Hypothalamus (tissue), 51 donors: Measurements from ENCODE around the gene CENPP.
"Not testable (repeated sequence)": the region's sequence is repeated elsewhere in the genome, so short reads cannot be mapped to it uniquely, and the experiment has no call there.

Source experiments
- DNase-seq, 51 donors: peaks; one replicate each; lab custom pipeline; 2025; lab: John Stamatoyannopoulos, UW

The CENPP gene

DNA sequence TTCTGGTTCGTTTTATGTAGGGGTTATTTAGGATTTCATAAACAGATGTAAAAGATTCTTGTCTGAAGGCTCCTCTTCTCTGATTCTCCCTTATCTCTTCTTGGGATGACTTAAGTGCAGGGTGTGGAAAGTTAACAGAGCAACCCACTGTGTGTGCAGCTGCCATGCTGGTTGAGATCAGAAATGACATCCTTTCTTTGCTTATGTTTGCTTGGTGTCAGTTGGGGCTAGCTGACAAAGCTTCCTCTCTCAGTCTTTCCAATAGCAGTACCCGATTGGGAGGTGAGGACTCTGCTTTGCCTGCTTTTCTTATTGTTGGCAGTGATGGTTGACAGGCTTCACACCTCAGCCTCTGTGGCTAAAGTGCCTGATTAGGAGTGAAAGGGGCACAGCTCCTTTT lies 52.1 kb downstream of the CENPP start:
- no peak for DNase-seq

DNA sequence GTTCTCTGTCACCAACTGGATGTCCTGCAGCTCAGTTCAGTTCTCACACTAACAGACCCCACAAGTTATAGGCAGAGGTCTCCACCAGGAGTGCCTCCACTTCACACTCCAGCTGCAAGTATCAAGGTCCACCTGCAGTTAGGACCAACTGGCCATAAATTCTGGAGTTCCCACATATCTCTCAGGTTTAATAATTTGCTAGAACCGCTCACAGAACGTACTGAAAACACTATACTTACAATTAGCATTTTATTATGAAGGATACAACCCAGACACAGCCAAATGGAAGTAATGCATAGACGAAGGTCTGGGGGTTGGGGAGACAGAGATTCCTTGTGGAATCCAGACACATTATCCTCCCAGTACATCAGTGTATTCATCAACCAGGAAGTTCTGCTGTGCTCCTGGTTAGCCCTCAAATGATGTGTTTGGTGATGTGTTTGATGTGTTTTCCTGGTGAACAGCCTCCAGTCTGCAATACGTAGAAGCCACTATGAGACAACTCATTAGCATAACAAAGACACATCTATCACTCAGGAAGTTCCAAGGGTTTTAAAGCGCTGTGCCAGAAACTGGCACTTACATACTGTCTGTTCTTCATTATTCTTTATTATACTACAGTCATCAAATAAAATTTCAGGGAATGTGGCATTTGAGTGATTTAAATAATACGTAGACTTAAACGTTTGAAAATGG lies 53.3 kb downstream of the CENPP start:
- no peak for DNase-seq

DNA sequence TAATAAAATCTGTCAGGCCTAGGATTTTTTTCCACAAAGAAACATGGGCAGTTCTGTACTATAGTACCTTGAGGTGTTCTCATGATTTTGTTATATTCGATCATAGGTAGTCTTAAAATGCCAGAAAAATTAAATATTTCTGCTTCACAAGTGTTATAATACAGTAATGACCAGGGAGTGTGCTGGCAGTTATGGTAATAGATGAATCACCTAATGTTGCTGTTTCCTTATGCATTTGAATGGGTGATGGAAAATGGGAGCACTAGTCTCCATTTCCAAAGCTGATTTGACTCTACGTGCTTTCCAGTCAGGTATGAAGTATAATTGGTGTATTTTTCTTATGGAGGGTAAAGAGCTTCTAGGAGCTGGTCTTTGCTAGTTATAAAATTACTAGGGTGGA lies 54.9 kb downstream of the CENPP start:
- no peak for DNase-seq

DNA sequence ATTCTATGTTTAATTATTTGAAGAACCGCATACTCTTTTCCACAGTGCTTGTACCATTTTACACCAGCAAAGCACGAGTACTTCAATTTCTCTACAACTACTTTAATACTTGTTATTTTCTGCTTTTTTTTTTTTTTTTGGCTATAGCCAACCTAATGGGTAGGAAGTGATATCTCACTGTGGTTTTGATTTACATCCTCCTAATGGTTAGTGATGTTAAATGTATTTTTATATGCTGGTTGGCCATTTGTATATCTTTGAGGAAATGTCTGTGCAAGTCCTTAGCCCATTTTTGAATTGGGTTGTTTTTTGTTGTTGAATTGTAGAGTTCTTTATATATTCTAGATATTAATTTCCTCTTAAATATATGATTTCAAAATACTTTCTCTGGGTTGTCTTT lies 56.0 kb downstream of the CENPP start:
- no peak for DNase-seq

DNA sequence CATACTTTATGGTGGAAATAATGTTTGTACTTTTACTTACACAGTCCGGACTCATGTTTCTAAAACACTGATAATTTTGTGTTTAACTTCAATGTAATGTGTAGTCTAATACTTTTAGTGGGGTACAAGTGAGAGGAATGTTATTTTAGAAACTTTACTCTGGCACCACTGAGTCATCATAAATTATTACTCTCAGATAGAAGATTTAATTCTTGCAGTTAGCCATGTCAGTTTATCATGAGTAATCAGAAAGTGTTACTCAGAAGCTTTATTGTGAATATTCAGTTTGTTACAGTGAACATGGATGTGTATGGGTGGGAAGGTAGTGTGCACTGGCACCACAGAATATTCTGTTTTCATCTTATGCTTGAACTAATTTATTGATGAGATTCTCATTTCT lies 58.6 kb downstream of the CENPP start:
- no peak for DNase-seq

DNA sequence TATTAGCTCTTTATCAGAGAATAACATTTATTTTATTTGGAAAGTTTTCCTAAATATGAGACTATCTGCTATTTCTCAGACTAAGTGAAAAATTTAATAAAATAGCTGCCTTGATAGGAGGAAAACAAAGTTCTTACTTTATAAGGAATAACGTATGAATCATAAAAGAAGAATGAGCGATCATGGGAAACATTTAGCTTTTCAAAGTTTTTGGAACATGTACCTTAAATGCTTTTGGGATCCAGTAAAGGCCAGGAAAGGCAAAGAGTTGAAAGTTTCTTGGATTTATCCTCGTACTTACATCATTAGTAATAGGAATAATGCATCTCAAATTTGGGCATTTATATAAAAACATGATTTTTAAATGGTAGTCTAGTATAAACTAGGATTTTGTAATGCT lies 59.2 kb downstream of the CENPP start:
- no peak for DNase-seq

DNA sequence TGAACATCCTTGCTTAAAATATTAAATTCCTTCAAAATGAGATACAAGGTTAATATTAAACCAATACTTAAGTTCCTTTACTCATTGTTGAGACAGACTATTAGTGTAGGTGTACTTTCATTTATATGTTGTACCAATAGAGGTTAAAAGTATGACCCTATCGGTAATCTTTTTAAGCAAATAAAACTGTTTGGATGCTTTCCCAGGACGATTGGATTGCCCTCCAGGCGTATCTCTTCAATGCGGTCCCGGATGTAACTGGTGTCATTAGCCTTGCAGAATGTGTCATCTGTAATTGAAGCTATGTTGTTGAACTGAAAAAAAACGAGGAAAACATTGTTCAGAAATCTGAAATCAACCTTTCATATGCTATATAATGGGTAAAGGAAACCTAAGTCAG lies 59.7 kb downstream of the CENPP start:
- no peak for DNase-seq

DNA sequence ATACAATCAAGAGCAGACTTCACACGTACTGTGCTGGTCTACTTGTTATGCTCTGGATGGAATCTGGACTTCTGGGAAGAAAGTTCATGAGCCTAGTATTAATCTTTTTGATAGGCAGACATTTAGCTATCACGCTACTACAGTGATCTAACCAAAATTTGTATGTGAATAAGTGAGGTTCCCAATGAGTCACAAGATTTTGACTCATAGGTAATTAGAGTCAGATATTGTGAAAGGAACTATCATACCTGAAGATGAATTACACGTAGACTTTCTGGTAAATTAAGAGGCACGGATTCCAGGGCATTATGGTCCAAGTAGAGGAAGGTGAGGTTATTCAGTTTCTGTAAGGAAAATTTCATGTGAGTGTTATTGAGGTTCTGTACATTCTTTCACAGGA lies 60.2 kb downstream of the CENPP start:
- no peak for DNase-seq

DNA sequence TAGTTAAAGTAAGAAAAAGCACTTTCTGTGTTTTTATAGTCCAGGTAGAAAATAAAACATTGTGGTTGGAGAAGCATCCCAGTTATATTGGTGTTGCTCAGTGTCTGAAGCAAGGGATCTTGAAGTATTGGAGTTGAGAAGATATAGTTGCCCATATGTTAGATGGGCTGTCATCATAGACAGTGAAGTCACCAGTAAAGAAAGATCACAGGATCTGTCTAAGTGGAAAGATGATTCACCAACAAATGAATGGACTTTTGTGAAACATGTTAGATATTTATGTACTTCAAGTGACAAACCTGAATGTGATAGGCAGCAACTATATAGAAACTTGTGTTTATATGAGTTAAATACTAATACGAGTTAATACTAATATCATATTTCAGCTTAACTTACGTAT lies 66.9 kb downstream of the CENPP start:
- DNase-seq = no peak

DNA sequence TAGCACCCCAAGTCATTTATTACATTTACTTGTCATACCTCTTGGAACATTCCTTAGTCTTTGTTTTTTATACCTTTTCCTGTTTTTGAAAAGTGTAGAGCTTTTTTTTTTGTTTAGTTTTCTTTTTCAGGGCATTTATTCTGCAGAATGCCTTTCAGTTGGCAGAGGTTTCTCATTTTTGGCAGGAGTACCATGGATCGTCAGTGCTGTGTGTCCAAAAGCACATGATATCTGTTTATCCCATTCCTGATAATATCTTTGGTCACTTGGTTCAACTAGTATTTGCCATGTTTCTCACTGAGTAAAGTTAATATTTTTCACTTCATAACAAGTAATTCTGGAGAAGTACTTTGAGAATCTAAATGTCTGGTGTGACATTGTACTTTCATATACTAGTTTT lies 67.9 kb downstream of the CENPP start:
- DNase-seq = no peak

DNA sequence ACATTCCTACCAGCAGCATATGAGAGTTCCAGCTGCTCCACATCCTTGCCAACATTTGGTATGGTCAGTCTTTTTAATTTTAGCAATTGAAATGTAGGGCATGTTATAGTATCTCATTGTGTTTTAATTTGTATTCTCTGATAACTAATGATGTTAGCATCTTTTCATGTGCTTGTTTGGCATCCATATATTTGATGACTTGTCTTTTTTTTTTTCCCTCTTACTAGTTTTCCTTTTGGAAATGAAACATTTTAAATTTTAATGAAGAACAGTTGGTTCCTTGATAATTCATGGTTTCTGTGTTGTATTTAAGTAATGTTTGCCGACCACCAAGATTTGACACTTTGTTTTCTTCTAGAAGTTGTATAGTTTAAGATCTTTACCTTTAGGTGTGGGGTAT lies 69.9 kb downstream of the CENPP start:
- no peak for DNase-seq

DNA sequence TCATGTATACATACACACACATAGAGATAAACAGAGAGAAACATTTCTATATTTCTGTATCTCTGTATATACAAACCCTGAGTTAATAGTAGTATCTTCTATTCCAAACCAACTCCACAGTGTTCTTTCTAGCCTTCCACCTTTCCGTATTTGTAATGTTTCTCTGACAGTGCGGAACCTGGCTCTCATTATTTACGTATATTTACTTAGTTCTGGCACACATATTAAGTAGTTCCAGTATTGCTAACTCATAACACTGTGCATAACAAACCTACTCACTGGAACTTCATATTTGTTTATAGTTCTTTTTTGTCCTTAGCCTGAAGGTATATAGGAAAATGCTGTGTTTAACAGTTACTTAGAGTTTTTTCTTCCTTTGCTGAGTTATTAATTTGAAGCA lies 72.1 kb downstream of the CENPP start:
- DNase-seq = no peak

DNA sequence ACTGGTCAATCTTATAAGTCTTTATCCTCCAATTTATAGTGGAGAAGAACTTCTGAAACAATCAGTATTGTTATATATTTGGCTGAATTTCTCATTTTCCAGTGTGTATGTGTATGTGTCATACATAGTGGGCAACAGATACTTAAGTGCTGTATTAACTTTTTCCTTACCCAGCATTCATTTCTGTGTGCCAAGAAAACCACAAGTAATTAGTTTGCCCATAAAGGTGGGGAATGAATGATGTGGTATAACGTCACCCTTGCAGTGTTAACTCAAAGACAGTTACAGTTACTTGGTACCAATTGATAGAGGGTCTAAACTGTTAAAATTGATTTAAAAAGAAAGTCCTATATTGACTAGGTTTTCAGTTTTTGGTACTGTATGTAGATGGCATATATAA lies 76.6 kb downstream of the CENPP start:
- DNase-seq = no peak

DNA sequence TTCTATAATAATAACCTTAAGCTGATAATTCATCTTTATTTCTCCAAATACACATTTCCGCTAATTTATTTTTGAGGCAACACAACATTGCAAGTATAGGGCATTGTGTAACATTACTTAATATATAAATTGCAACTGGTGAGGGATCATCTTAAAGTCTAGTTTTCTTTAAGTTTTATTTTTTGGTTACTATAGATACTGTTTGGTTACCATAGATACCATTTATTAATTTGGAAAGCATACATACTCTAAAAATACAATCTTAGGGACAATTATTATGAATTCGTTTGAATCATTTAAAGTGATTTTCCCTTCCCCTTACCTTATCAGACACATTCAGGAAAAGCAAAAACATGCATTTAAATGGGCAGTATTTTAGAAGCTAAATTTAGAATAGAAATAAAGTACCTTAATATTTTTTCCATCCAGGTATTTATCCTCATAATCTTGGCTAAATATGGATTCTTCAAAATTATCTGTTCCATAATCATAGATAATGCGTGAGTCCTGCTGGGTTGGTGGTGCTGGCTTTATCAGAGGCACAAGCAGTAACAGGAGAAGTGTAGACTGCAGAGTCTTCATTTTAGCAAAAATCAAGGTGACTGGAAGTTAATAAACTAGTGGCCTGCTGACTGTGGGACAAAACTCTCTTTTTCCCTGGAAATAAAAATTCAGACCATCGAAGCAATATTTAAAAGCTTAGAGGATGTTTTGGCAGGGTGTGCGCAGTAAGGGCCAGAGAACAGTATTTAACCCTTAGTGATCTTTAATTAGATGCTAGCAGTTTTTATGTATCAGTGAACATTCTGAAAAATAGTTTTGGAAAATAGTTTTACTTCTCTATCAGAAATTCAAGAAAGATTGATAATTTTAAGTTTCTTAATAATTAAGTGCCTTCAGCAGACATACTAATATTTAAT lies 77.3 kb downstream of the CENPP start:
- no peak for DNase-seq

DNA sequence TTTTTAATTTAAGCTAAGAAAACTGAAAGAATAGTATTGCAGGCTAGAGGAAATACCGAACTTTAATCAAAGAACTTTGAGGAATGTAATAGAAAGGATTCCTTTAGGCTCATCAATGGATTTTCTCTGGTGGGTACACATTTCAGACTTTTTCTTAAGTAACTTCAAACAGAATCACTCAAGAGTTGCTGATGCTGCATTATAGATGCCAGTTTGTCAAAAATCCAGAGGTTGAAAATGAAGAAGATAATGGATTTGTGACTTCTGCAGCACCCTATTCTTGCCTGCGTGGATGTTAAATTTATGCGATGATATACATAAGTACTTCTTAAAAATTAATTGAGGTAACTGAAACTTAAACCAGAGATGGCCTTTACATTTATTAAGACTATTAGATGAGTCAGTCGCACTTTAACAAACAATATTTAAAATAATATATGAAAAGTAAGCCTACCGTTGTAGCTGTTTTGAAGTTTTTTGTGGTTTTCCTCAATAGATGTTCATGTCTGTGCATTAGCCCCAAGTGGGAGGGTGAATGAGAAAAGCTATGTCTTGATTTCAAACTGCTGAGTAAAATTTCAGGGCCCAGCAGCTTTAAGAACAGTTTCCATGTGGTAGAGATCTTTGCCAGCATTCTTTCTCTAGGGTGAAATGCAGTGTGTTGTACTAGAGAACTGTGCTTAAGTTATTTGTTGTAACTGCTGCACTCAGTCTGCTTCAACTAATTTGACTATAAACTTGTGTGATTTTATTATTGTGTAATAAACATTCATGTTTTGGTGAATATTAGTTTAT lies 78.5 kb downstream of the CENPP start, which contains the start of gene OGN:
Gene OGN, minus strand, starts transcription at position 537 of the 795 bp plus-strand sequence. CDS start 1,171 bp downstream, outside the sequence.
- DNase-seq = no peak

DNA sequence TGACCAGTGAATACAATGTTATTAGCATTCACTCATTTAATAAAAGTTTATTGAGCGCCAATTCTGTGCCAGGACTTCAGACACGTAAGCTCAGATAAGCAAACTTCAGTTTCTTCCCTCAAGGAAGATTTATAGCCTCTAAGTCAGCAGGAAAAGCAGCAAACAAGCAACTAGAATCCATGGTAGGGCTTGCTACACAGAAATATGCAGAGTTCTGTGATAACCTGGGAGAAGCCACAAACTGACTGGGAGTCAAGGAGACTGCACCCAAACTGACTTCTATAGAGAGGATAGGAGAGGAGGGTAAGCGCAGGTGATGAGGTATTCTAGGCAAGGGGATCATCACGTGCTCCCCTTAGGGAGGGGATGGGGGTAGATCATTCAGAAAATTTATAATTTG lies 80.1 kb downstream of the CENPP start:
- DNase-seq = no peak

DNA sequence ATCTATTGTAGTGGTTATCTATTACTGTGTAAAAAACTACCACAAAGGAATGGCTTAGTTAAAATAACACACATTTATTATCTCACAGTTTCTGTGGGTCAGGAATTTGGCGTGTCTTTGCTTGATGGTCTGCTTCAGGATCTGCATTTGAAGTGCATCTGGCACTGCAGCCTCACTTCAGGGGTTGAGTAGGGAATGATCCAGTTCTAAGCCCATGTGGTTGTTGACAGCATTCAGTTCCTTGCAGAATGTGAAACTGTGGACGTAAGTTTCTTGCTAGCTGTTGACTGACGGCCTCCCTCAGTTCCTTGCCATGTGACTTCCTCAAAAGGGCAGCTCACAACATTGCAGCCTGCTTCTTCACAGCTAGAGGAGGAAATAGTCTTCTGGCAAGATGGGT lies 80.7 kb downstream of the CENPP start:
- DNase-seq = peak in 19 of 51 donors; percentile 1 to 36 (median 8)

DNA sequence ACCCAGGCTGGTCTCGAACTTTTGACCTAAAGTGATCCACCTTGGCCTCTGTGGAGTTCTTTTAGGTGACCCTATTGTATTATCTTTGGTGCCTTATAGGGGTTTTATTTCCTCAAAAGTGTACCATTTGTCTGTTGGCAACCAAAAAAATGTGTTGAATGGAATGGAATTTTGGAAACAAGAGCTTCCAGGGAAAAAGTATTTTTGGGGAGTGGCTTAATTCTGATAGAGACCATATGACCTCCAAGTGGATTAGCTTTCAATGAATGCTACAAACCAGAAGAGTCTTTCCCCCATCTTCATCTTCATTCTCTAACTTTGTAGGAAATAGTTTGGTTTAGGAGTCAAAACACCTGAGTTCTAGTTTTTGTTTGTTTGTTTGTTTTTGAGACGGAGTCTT lies 82.1 kb downstream of the CENPP start:
- DNase-seq = no peak

DNA sequence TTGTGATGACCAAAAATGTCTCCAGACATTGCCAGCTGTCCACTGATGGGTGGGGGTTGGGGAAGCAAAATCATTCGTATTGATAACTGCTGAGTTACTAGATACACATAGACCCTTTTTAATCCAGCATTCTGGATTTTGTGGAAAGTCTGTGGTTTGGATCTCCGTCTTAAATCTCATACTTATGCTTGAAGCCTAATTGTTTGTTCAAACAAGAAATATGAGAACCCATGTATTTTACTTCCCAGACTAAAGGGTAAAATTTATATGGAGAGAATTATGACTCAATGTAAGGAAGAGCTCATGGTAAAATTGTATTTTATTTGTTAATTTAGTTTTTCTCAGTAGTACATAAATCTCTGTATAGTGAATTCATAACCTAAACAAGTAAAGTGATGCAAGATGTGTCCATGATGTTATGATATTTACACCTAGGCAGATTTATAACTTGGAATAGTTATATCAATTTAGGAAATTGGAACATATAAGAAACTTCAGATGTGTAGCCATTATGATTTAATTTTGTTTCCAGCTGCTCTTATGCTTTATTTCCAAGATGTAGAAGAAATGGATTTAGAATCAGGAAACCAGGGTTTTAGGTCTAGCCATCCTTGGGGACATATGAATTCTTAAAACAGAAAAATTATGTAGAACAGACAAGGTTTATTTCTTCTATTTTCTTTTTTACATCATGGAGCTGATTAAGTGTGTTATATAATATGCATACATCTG lies 83.2 kb downstream of the CENPP start:
- DNase-seq = no peak

DNA sequence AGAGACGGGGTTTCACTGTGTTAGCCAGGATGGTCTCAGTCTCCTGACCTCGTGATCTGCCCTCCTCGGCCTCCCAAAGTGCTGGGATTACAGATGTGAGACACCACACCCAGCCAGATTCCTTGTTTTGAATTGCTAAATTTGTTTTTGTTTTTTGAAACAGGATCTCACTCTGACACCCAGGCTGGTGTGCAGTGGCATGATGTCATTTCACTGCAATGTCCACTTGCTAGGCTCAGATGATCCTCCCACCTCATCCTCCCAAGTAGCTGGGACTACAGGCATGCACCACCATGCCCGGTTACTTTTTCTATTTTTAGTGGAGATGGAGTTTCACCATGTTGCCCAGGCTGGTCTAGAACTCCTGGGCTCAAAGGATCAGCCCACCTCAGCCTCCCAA lies 85.4 kb downstream of the CENPP start:
- DNase-seq = not testable (repeated sequence)

DNA sequence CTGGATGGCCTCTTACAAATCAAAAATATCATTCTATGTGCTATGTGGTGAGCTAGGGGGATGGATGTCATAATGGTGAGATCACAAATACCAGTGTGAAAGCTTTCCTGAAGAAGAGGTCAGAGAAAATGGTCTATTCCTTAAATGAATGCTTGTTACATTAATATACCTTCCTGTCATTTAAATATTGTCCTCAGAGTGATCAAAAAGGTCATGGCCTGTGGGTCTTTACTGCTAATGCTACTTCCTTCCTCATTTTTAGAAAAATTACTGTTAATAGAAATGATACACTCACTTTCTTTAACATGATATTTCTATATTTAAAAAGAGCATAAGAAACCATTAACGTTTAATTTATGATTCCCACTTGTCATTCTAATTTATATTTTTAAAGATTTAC lies 88.8 kb downstream of the CENPP start:
- no peak for DNase-seq
